A549 (cell line): ENCODE measurements around the gene SHISAL1. TPM values are rescaled to one million over a fixed set of nuclear protein-coding genes. Genes with fewer than 3 reads are reported as not detected.
A peak's percentile ranks its signal among the peaks of the same experiment; 100 is the strongest.

Source experiments
- ATAC-seq, 2 experiments: fragments of 200-7000 bp in 1 of 2; fragments of >200 bp in 1 of 2; cut with Nextera tagmentation in 1 of 2; cut with Tn5 transposase in 1 of 2; 3 replicates each; pipeline versions ENCODE4 v1.8.0 to v1.9.1; 2018 to 2020; ENCODE audit warnings: mild to moderate bottlenecking in 1 of 2, moderate library complexity in 1 of 2
- CTCF ChIA-PET: fragments of 300-600 bp; sonication (Branson Sonifier 250); formaldehyde crosslinking; extraction: SDS; loops from one replicate; lab custom pipeline; 2021; ENCODE audit warnings: antibody characterized with exemption, inconsistent platforms; lab: Yijun Ruan, JAX
- POLR2A ChIA-PET: fragments of 350-600 bp; formaldehyde crosslinking; extraction: SDS; loops from one replicate; lab custom pipeline; 2021; ENCODE audit warnings: antibody characterized with exemption, inconsistent platforms; lab: Yijun Ruan, JAX
- DNase-seq, 2 experiments: peaks; one replicate each; pipeline versions ENCODE4 v3.0.0 to v3.0.0-alpha.2; 2011 to 2016; ENCODE audit warnings: low read depth in 1 of 2, low spot score in 1 of 2
- FAIRE-seq: peaks from 2 replicates; lab custom pipeline; 2011; peaks lifted over from hg19 to GRCh38; lab: Jason Lieb, UNC
- H3K27ac ChIP-seq, 2 experiments: fragments of >200 bp; sonication (Bioruptor Twin); formaldehyde crosslinking; 3 replicates each; pipeline ENCODE4 v1.5.1; 2016 to 2017
- H3K4me1 ChIP-seq: fragments of >200 bp; sonication (Bioruptor Twin); formaldehyde crosslinking; 3 replicates; pipeline ENCODE4 v1.6.1; 2016
- H3K4me2 ChIP-seq: fragments of >200 bp; sonication (Bioruptor Twin); formaldehyde crosslinking; 3 replicates; pipeline ENCODE4 v1.6.1; 2016
- H3K4me3 ChIP-seq: fragments of >200 bp; sonication (Bioruptor Twin); formaldehyde crosslinking; 3 replicates; pipeline ENCODE4 v1.5.1; 2016
- H3K9me3 ChIP-seq: fragments of >200 bp; sonication (Bioruptor Twin); formaldehyde crosslinking; 3 replicates; pipeline ENCODE4 v1.6.1; 2016
- ATOH8 ChIP-seq: fragments of 250-450 bp; sonication (Bioruptor Pico); IDR thresholded peaks from 2 replicates; pipeline ENCODE4 v1.5.0; 2020; ENCODE audit warnings: low read depth, mild to moderate bottlenecking, moderate library complexity
- BHLHE40 ChIP-seq: IDR thresholded peaks from 2 replicates; pipeline ENCODE4 v1.6.1; 2012; ENCODE audit warnings: low read depth, low read length, inconsistent platforms
- CBX2 ChIP-seq: fragments of 200-600 bp; sonication (generic); IDR thresholded peaks from 2 replicates; pipeline ENCODE4 v1.6.1; 2016; ENCODE audit warnings: low read depth, mild to moderate bottlenecking, borderline replicate concordance
- CHD2 ChIP-seq: fragments of 150-350 bp; IDR thresholded peaks from 2 replicates; pipeline ENCODE4 v1.6.1; 2014; ENCODE audit warnings: low read length; ENCODE audit not compliant: partially characterized antibody
- ELK1 ChIP-seq: fragments of 150-350 bp; IDR thresholded peaks from 2 replicates; pipeline ENCODE4 v1.6.1; 2014; ENCODE audit warnings: low read depth, mild to moderate bottlenecking, low read length
- FOSL2 ChIP-seq, 2 experiments: fragments of 450-650 bp in 1 of 2; fragments of >200 bp in 1 of 2; sonication (Bioruptor Twin) in 1 of 2; formaldehyde crosslinking; IDR thresholded peaks; 2 replicates each; pipeline versions ENCODE4 v1.5.0 to v1.6.1; 2016 to 2020; ENCODE audit warnings: mild to moderate bottlenecking in 1 of 2, moderate library complexity in 1 of 2
- FOXS1 ChIP-seq: fragments of 250-450 bp; sonication (Bioruptor Pico); IDR thresholded peaks from 2 replicates; pipeline ENCODE4 v1.5.0; 2020; ENCODE audit warnings: mild to moderate bottlenecking, moderate library complexity
- HDAC2 ChIP-seq: fragments of 200-600 bp; sonication (generic); IDR thresholded peaks from 2 replicates; pipeline ENCODE4 v1.6.1; 2016
- HOXB5 ChIP-seq: fragments of 250-450 bp; sonication (Bioruptor Pico); IDR thresholded peaks from 2 replicates; pipeline ENCODE4 v1.5.0; 2020; ENCODE audit warnings: mild to moderate bottlenecking, moderate library complexity
- JUN ChIP-seq, 2 experiments: fragments of >200 bp; sonication (Bioruptor Twin); formaldehyde crosslinking; IDR thresholded peaks; 2 replicates in 1 of 2; 3 replicates in 1 of 2; pipeline ENCODE4 v1.6.1; 2016 to 2017
- KDM1A ChIP-seq: fragments of 200-600 bp; sonication (generic); IDR thresholded peaks from 2 replicates; pipeline ENCODE4 v1.6.1; 2016; ENCODE audit warnings: low read depth, mild to moderate bottlenecking
- MAZ ChIP-seq: fragments of 150-350 bp; IDR thresholded peaks from 2 replicates; pipeline ENCODE4 v1.6.1; 2014; ENCODE audit warnings: antibody characterized with exemption, low read depth, low read length, borderline replicate concordance
- MYC ChIP-seq: IDR thresholded peaks from 2 replicates; pipeline ENCODE4 v1.6.1; 2012; ENCODE audit warnings: mild to moderate bottlenecking, inconsistent platforms, low read length, improper control_type of control experiment, borderline replicate concordance
- NPAS2 ChIP-seq: fragments of 250-450 bp; sonication (Bioruptor Pico); IDR thresholded peaks from 2 replicates; pipeline ENCODE4 v1.8.0; 2022; ENCODE audit warnings: mild to moderate bottlenecking, moderate library complexity, borderline replicate concordance
- NR3C1 ChIP-seq: fragments of >200 bp; sonication (Bioruptor Twin); formaldehyde crosslinking; IDR thresholded peaks from 3 replicates; pipeline ENCODE4 v1.6.1; 2017
- PHF8 ChIP-seq: fragments of 200-600 bp; sonication (generic); IDR thresholded peaks from 2 replicates; pipeline ENCODE4 v1.6.1; 2016; ENCODE audit warnings: low read depth, mild to moderate bottlenecking, antibody characterized with exemption, moderate library complexity, borderline replicate concordance
- POLR2AphosphoS2 ChIP-seq: conservative IDR thresholded peaks from 2 replicates; pipeline ENCODE4 v1.6.1; 2012; ENCODE audit warnings: low read length, improper control_type of control experiment, inconsistent platforms
- RARB ChIP-seq: fragments of 250-450 bp; sonication (Bioruptor Pico); IDR thresholded peaks from 2 replicates; pipeline ENCODE4 v1.8.0; 2021; ENCODE audit warnings: mild to moderate bottlenecking, moderate library complexity
- RCOR1 ChIP-seq: fragments of 150-350 bp; IDR thresholded peaks from 2 replicates; pipeline ENCODE4 v1.6.1; 2014; ENCODE audit warnings: antibody characterized with exemption, low read length, low read depth
- SMC3 ChIP-seq: fragments of >200 bp; sonication (Bioruptor Twin); formaldehyde crosslinking; IDR thresholded peaks from 3 replicates; pipeline ENCODE4 v1.6.1; 2018; ENCODE audit warnings: inconsistent platforms
- SREBF2 ChIP-seq: fragments of 450-650 bp; IDR thresholded peaks from 2 replicates; pipeline ENCODE4 v1.6.1; 2014; ENCODE audit warnings: mild to moderate bottlenecking, moderate library complexity
- TFCP2L1 ChIP-seq: fragments of 250-450 bp; sonication (Bioruptor Pico); IDR thresholded peaks from 2 replicates; pipeline ENCODE4 v1.5.0; 2021; ENCODE audit warnings: mild to moderate bottlenecking
- ZFP36 ChIP-seq: fragments of 450-650 bp; IDR thresholded peaks from 2 replicates; pipeline ENCODE4 v1.6.1; 2014; ENCODE audit warnings: borderline replicate concordance; ENCODE audit not compliant: partially characterized antibody
- ZSCAN20 ChIP-seq: fragments of 250-450 bp; sonication (Bioruptor Pico); IDR thresholded peaks from 2 replicates; pipeline ENCODE4 v1.8.0; 2022; ENCODE audit warnings: mild to moderate bottlenecking, moderate library complexity
- WGBS: methylation state at CpG from one replicate; pipeline ENCODE4 v1.1.6; 2017; ENCODE audit errors: missing lambda C conversion rate; 5-methylcytosine and 5-hydroxymethylcytosine counted together
- polyA plus RNA-seq, 4 experiments: library from polyadenylated mRNA; depleted of rRNA in 3 of 4; stranded (reverse); fragments of >200 nt; fragmentation: RNase III in 1 of 4; extraction: RNeasy Plus Mini Kit Qiagen cat#74134 plus additional on column Dnase treatment in 1 of 4; gene quantifications; 2 replicates in 3 of 4; 3 replicates in 1 of 4; pipeline ENCODE4 v1.2.3, GENCODE V29; 2011 to 2017
- TF ChIP-seq, protein P1 (sequence below): fragments of >200 bp; sonication (Bioruptor Twin); formaldehyde crosslinking; IDR thresholded peaks from 3 replicates; pipeline ENCODE4 v1.5.1; 2016
- TF ChIP-seq, protein P2 (sequence below): fragments of 450-650 bp; IDR thresholded peaks from 2 replicates; pipeline ENCODE4 v1.6.1; 2014; ENCODE audit warnings: antibody characterized with exemption

Gene SHISAL1
- polyA plus RNA-seq, 2 of the 4 experiments (the other 2 are of a cell fraction): 0.61 to 1.9 TPM

GRCh38 chr22:44330188-44330743 is 17.5 kb upstream of the SHISAL1 start:
- FAIRE-seq: no peak
- CTCF ChIA-PET: interaction anchor here (1.4 to 1.7 kb wide), 2 partner anchors 295 to 337 kb away, joined by 4 to 5 read pairs; no protein-coding TSS in a partner anchor

GRCh38 chr22:44329179-44329796 is 16.5 kb upstream of the SHISAL1 start:
- Histone ChIP-seq H3K9me3 (no peaks in the 10 kb centered on the region), H3K27ac (no peak overlapping the region), H3K4me1 (peaks cover 16% of the 10 kb centered on the region; the same call in 2 of the 3 replicates), H3K4me3 (no peak overlapping the region), H3K4me2 (peak overlapping the region; percentile 14; the same call in 1 of the 3 replicates)
- CTCF ChIA-PET: interaction anchor here (0.6 to 1.5 kb wide), 7 partner anchors 12 to 336 kb away, joined by 3 to 5 read pairs (median 3); no protein-coding TSS in a partner anchor
- 60% methylated on average over 13 of the region's 17 CpGs for WGBS
- FAIRE-seq: no peak
- no peak for DNase-seq
- POLR2A ChIA-PET: no interaction called here
- ATAC-seq: peak in 1 of 2 experiments; percentile 16; a peak in 1 of 6 replicates
- TF ChIP-seq HDAC2: no peak
- TF ChIP-seq SREBF2: no peak
- TF ChIP-seq, protein P1, sequence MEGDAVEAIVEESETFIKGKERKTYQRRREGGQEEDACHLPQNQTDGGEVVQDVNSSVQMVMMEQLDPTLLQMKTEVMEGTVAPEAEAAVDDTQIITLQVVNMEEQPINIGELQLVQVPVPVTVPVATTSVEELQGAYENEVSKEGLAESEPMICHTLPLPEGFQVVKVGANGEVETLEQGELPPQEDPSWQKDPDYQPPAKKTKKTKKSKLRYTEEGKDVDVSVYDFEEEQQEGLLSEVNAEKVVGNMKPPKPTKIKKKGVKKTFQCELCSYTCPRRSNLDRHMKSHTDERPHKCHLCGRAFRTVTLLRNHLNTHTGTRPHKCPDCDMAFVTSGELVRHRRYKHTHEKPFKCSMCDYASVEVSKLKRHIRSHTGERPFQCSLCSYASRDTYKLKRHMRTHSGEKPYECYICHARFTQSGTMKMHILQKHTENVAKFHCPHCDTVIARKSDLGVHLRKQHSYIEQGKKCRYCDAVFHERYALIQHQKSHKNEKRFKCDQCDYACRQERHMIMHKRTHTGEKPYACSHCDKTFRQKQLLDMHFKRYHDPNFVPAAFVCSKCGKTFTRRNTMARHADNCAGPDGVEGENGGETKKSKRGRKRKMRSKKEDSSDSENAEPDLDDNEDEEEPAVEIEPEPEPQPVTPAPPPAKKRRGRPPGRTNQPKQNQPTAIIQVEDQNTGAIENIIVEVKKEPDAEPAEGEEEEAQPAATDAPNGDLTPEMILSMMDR: no peak
- TF ChIP-seq MAZ: no peak
- TF ChIP-seq RARB (CRISPR knock-in tag): no peak
- TF ChIP-seq SMC3: no peak
- TF ChIP-seq BHLHE40: no peak
- TF ChIP-seq TFCP2L1 (CRISPR knock-in tag): no peak
- no peak for TF ChIP-seq ELK1
- TF ChIP-seq HOXB5 (CRISPR knock-in tag): no peak

More at GRCh38 chr22:44330188-44330743, 17.5 kb upstream of the SHISAL1 start:
- Histone ChIP-seq H3K9me3 (no peaks in the 10 kb centered on the region), H3K27ac (no peak overlapping the region), H3K4me2 (no peak overlapping the region; the same call in 2 of the 3 replicates), H3K4me1 (peaks cover 16% of the 10 kb centered on the region; the same call in 2 of the 3 replicates), H3K4me3 (no peak overlapping the region)
- POLR2A ChIA-PET: no interaction called here
- ATAC-seq (no peak), DNase-seq (no peak)
- WGBS: 56% methylated on average over 12 of the region's 12 CpGs
- TF ChIP-seq ZFP36 (no peak), RCOR1 (no peak), FOSL2 (IDR thresholded peaks at IDR 0.05) (no peak), FOSL2 (CRISPR knock-in tag; IDR thresholded peaks at IDR 0.05) (no peak), CBX2 (no peak), POLR2AphosphoS2 (no peak), NR3C1 (no peak), FOXS1 (CRISPR knock-in tag) (no peak), SMC3 (no peak), ZSCAN20 (CRISPR knock-in tag) (no peak), KDM1A (no peak), JUN (IDR thresholded peaks at IDR 0.05) (no peak), CHD2 (no peak), TFCP2L1 (CRISPR knock-in tag) (no peak), BHLHE40 (no peak), MYC (no peak), PHF8 (no peak), NPAS2 (CRISPR knock-in tag) (no peak), ATOH8 (CRISPR knock-in tag) (no peak)
- TF ChIP-seq, protein P2, sequence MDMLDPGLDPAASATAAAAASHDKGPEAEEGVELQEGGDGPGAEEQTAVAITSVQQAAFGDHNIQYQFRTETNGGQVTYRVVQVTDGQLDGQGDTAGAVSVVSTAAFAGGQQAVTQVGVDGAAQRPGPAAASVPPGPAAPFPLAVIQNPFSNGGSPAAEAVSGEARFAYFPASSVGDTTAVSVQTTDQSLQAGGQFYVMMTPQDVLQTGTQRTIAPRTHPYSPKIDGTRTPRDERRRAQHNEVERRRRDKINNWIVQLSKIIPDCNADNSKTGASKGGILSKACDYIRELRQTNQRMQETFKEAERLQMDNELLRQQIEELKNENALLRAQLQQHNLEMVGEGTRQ: no peak
